Stimulated activated CD4-positive, alpha-beta T cell treated with anti-CD3 and anti-CD28 coated beads, Interleukin-4, amount 100 ng/mL, for 48 hours (primary cell): Measurements from ENCODE around the gene IL20RA.

Source experiments
- DNase-seq, 2 donors: peaks; one replicate each; pipeline ENCODE4 v3.0.0-alpha.2; 2020; ENCODE audit warnings: low read depth in 2 of 2

The IL20RA gene

DNA sequence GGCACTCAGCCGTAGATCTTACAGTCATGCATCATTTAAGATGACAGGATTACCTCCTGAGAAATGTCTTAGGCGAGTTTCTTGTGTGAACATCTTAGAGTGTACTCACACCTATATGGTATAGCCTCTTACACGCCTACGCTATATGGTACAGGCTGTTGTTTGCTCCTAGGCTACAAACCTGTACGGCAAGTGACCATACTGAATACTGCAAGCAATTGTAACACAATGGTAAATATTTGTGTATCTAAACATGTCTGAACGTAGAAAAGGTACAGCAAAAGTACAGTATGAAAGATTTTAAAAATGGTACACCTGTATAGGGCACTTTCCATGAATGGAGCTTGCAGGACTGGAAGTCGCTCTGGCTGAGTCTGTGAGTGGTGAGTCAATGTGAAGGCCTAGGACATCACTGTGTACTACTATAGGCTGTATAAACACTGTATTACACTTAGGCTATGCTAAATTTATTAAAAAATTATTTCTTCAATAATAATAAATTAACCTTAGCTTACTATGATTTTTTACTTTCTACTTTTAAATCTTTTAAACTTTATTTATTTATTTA is 541 bp upstream of the IL20RA start:
- DNase-seq, result no peak

DNA sequence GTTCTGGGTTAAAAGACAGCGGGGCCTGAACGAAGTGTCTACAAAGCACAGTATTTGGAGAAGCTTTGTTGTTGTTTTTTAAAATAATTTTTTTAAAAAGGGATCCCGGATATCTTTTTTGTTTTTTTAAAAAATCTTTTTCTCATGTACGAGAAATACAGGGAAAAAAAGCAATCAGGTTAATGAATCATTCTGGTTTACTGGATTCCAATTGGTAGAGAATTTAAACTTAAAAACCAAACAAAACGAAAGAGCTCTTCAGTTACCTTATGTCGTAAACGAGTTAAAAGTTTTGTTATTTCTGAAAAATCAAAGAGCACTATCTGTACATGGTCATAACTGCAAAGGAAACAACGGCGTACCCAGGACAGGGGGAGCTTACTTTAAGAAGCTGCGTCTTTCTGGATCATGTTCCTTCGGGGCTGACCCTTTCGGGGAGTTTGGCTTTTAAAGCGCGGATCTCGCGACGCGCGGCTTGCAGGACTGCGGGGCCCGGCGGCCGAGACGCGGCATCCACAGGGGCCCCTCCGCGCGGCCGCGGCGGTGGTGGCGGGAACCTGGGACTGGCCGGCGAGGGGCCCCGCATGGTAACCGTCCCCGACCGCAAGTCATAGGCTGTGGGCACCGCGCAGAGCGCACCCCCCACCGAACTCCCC is 927 bp downstream of the IL20RA start:
- no peak for DNase-seq

DNA sequence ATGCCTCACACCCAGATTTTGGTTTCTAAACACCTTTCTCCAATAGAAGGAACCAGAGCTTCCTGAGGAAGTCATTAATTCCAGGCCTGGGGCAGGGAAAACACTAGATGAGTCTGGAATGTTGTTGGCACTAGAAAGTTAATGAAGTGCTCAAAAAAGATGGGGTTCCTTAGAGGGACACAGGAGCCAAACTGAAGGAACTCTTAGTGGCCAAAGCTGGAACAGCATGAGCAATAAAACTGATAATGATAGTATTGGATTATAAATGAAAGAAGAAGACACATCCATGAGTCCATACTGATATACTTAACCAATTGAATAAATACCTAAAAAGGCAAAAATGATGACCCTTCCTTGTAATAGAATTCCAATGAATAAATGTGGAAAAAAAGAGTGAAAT is 4.4 kb downstream of the IL20RA start:
- DNase-seq, result no peak

DNA sequence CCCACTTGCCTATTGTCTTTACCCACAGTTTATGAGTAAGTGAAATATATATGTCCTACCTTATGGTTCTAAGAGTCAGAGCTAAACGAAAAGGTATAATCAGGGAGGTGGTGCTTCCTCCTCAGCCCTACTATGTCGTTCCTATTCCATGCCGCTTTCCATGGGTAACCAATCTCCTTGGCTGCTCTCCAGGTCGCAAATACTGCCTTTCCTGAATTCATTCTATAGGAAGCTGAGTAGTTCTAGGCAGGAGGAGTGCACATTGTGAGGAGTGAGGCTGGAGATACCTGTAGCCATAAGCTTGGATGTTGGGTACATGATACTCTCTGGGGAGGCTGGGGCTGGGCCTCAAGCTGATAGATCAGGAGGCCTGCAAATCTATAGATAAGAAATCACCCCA is 5.8 kb downstream of the IL20RA start:
- no peak for DNase-seq

DNA sequence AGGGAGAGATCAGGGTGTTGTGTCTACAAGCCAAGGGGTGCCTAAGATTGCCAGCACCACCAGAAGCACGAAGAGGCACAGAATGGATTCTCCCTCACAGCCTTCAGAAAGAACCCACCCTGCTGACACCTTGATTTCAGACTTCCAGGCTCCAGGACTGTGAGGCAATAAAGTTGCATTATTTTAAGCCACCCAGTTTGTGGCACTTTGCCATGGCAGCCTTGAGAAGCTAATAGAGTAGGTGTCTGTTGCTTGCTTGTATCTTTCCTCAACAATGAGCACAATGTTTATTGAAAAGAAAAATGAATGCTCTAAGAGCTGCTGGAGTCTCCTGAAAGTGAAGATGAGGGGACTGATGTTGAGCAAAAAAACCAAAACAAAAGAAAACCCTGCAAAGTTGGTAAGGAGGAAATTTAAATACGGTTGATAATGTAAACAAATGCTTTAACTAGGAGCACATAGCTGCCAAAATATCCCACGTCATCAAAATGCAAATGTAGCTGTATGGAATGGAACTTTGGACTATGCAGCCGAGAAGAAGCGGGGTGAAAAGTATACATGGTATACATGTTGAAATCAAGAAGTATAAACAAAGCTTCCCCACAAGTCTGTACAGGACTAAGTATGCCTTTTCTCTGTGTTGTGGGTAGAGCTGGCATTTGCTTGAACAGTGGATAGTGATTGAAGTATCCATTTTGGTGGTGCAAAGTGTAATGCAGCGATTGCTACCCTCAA is 8.0 kb downstream of the IL20RA start:
- DNase-seq, result no peak

DNA sequence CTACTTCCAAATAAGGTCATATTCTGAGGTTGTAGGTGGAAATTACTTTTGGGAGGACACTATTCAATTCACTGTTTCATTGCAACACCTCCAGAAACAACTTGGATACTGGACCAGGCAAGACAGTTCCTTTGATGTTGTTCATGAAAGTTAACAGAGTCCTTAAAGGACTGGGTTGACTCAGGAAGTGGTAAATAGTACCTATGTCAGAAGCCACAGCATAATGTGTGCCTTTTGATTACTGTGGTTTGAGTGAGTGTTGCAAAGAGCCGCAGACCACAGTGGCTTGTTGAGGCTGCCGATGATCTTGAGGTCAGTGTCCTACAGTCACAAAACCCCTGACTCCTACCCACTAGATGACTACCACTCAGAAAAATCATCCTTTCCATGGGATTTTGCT is 10.9 kb downstream of the IL20RA start:
- DNase-seq, result peak; percentile 23 to 43

DNA sequence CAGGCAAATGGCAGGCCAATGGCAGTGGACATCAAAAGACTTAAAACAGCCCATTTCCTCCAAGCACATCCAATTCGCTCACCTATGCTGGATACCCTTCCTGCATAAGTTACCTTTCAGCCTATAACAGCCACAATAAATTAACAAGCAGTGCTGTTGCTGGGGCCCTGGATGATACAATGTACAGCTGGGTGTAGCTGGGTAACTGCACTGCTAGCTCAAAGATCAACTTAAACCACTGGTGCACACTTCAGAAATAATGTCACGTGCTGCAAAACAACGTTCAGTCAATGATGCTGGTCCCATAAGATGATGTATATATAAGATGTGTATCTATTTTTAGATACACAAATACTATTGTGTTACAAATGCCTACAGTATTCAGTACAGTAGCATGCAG is 13.6 kb downstream of the IL20RA start:
- no peak for DNase-seq

DNA sequence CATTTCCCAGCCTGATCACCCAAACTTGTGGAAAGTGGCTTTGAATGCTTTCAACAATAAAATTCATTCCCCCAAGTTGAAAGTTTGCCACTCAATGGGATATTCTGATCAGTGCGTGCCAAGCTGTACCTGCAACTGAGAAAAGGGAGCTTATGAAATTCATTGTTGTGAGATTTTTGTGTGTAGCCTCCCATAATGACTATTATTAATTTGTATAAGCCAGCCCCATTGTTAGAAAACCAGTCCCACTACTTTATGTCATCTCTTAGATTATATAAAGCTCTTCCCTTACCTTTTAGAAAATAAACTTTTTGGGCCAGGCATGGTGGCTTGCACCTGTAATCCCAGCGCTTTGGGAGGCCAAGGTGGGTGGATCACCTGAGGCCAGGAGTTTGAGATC is 15.9 kb downstream of the IL20RA start:
- no peak for DNase-seq

DNA sequence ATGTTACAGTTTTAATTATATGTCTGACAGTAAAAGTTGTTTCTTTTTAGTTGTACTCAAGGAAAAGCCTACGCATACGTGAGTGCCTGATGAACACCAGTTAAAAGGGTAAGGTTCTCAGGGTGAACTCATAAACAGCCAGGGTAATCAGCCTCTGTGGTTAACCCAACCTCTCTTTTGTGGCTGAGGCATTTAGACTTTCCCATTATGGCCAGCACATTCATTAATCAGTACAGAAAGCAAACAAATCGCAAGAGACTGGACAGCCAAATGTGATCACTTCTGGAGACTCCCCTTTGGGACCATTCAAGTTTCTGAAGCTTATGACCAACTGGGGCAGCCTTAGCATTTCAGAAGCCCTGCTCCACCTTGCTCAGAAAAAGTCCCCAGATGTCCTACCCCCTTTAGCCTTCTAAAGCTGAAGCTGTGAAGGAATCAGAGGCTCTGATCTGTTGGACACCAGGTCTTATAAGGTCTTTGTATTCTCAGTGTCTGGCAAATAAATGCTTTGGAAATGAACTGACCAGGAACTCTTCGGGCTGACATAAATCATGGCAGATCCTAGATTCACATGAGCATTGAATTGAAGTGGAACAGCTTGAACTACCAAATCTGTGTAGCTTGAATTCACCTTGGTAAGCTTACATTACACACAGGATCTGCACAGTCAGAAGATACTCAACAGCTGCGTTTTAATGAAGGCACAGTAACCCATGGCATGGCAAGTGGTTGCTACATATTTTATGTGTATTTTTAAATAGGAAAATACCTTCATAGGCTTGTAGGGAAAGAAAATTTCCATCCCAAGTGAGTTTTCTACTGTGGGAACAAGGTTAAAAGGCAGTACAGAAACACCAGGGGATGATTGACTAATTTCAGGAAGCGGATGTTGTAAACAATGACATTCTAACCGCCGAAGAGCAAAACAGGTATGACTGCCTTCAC is 18.7 kb downstream of the IL20RA start:
- DNase-seq, result no peak

DNA sequence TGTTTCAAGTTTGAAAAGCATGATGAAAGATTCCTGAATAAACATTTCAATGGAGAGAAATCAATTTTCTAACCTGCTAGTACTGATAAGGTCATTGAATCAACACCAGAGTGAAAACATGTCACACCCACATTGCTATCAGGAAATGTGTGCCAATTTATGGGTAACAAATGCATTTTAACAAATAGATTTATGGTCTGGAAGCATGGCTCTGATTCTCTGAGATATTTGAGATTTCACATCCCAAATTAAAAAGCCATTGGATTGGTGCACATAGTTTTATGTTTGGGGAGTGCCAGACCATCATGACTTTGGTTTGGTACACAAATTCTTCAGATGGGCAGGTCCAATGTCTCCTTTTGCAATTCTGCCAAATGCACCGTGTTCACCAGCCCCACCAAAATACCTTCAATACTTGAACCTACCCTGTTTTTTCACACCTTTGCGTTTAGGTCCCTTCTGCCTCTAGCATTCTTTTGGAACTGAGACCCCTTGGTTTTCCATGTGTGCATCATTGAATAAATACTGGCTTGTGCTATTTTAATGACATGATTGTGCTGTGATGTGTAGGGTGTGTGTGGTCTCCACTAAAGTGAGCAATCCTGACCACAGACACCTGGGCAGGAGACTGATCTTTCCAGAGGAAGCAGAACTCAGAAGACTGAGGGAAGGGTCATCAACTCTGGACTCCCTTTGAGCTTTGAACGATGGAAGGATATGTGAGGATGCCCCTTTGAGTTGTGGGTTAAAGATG is 20.4 kb downstream of the IL20RA start:
- no peak for DNase-seq

DNA sequence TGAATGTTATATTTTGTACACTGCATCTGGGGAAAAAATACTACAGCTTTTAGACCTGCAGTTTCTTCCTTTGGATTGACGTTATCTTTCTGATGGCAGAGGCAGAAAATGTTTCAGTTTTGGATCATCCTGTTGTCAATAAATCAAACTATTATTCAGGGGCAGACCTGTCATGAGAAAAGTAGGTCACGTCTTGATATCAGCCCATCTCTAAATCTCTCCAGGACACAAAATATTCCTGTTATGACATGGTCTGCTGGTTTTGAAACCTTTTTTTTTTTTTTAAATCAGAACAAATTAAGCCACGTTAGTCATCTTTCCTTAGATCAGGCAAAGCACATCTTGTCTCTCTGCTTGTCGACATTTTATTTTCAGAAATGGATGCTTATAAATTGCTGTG is 24.0 kb downstream of the IL20RA start:
- DNase-seq, result no peak

DNA sequence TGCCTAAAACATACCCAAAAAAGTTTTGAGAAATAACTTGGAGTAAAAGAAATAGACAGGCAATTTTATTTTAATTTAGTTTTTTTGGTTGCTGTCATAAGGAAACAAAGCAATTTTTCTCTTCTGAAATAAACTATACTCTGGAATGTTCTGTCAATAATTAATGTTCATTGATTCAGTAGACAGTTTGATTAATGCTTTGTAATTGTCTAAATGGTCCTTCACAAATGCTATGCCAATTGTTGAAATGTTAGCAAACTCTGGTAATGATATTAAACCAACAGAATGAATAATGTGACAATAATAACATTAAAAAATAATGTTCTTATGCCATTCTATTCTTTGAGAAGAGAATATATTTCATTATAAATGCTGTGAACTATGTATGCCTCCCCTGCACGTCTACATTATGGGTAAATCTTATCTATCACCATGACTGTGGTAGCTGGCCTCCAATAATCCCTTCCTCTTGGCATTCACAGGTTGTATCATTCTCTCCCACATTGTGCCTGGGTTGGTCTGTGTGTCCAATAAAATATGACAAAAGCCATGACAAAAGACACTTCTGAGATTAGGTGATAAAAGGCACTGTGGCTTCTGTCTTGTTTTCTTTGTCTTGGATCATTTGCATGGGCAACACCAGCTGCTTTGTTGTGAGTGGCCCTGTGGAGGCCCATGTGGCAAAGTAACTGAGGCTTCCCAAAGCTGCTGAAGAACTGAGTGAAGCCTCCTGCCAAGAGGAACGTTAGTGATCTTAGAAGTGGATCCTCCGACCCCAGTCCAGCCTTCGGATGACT is 25.1 kb downstream of the IL20RA start:
- no peak for DNase-seq

DNA sequence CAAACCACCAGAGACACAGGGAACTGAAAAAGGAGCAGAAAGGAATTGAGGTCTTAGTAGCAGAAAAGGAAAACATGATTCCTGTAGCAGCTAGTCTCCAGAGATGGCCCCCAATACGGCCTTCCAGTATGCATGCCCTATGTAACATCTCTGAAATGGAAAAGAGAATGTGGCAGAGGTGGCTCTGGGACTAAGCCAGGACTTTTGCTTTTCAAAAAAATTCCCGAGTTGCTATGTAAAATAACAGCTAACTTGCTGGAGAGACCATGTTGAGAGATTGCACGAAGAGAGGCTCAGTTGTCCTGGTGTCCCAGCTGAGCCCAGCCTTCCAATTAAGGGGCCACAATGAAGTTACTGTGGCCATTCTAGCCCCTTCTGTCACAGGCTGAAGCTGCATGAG is 27.7 kb downstream of the IL20RA start:
- no peak for DNase-seq

DNA sequence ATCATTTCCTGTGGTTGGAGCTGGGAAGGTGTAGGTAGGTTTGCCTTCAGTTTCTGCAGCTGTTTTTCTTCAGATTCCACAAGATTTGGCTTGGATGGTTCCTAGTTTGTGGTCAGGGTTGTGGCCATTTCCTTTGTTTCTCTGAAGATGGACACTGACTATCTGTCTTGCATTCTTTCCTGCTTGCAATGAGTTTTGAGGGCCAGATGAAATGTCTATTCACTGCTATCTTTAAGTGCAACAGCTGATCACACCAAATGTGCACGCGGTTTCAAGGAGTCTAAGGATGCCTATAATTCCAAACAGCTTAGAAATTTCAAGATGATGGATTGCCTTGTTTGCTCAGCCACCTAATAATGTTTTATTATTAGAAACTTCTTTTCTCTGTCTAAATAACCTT is 28.4 kb downstream of the IL20RA start:
- no peak for DNase-seq

DNA sequence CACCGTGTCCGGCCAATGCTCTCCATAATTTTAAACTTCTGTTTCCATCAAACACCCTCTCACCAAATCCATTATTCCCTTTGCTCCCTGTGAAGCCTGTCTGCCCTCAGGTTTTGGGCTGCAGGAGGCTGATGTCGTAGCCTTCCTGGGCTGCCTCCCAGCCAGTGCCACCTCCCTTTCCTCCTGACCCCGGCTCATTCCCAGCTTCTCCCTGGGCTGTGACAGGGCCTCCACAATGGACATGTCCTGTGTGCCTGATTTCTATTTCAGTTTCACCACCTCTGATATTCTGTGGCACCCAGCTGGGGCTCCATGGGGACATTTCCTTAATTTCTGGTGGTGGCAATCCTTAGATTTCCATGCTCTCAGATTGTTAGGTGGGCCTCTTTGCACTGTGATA is 28.8 kb downstream of the IL20RA start:
- DNase-seq, result no peak

DNA sequence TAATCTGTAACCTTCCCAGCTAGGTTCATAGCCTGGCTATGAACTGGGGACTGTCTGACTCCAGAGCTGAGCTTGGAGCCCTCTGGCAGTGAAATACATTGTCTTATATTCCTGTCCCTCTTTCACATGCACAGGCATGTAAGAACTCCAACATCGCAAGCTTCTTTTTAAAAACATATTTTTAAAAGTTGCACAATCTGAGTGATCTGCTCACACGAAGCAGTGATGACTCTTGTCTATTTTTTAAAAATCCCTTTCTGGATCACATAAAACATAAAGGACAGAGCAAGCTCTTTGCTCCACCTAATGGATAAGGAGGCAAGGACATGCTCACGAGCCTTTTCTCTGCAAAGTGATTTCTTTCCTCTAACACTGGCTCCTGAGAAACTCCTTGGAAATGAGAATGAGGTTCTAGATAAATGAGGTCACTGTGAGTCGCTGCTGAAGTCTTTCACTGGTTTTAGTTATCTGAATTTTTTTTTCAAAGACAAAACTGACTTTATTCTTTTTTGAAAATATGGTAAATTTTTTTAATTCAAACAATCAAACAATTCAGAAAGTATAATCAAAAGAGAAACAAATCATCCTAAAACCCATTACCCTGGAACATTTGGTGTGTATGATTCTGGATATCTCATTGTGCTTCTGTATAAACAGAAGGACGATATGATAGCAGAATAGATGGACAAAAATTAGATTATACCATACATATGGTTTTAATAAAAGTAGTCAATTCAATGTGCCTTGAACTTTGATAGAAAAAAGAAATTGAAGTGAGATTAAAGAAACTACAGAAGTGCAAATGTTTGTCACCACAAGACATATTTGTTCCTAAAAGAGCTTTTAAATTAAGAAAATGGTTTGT is 30.8 kb downstream of the IL20RA start:
- DNase-seq, result no peak

DNA sequence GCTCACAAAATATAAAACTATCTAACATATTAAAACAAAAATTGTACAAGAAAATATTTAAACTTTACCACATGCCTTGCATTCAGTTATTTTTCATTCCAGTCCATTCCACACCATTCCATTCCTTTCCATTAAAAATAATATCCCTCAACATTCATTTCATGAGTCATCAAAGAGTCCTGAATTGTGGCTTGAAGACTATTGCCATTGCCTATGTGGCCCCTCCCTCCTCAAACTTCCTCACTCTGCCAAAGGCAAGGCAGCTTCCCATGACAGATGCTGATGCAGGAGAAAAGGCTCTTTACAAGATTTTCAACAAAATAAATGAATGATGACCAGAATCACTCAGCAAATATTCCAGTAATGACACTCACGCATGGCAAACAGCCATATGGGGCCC is 31.7 kb downstream of the IL20RA start:
- DNase-seq, result no peak

DNA sequence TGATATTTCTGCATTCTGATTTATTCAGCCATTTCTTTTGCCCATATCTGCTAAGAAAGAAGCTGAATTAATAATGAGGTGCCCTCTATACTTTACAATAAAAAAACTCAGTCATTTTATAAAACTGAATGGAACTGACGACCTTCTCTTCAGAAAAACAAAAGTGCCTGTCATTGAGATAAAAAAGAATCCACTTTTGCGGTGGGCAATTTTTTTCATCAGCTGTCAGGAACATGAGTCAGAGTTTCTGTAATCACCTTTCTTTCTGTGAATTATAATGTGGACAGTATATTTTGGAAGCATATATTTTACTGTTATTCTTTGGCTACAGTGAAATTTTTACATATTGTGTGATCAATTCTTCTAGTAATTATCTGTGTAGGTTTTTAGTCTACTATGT is 33.4 kb downstream of the IL20RA start:
- DNase-seq, result no peak

DNA sequence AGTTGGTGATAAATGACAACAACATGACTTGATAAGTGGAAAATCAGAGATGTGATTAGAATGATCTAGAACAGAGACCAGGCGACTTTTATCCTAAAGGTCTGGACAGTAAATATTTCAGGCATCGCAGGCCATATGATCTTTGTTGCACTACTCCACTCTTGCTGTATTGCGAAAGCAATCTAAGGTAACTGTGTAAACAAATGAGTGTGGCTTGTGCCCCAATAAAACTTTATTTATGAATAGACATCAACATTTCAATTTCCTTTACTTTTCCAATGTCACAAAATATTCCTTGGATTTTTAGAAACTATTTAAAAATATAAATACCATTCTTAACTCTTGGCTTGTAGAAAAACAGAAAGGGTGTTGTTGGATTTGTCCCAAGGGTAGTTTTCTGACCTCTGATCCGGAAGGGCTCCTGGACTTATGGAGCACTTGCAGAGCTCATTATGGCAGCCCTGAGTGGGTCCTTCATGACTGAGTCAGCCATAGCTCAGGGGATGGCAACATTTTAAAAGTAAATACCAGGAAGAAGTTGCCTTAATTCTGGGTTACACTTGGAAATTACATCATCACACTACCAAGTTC is 34.5 kb downstream of the IL20RA start:
- DNase-seq, result no peak
